HepG2 (cell line): ENCODE results near the gene NAALADL1. TPM values are rescaled to one million over a fixed set of nuclear protein-coding genes. Genes with fewer than 3 reads are reported as not detected.
A peak's percentile ranks its signal among the peaks of the same experiment; 100 is the strongest.

Experiments used
- HMG20B ChIP-seq: conservative IDR thresholded peaks from 2 replicates; pipeline ENCODE4 v1.6.1; 2016; ENCODE audit warnings: missing genetic modification reagents, missing compliant biosample characterization
- HOXA3 ChIP-seq: sonication (generic); formaldehyde crosslinking; IDR thresholded peaks from 2 replicates; pipeline ENCODE4 v1.5.0; 2020; ENCODE audit warnings: missing genetic modification reagents
- POGZ ChIP-seq: sonication (generic); formaldehyde crosslinking; IDR thresholded peaks from 2 replicates; pipeline ENCODE4 v1.4.0; 2020; ENCODE audit warnings: mild to moderate bottlenecking, missing genetic modification reagents
- SOX5 ChIP-seq: IDR thresholded peaks from 2 replicates; pipeline ENCODE4 v1.6.1; 2016; ENCODE audit warnings: borderline replicate concordance
- SP140L ChIP-seq: sonication (generic); formaldehyde crosslinking; IDR thresholded peaks from 2 replicates; pipeline ENCODE4 v1.4.0; 2020; ENCODE audit warnings: missing genetic modification reagents, borderline replicate concordance
- SP2 ChIP-seq: sonication (generic); formaldehyde crosslinking; IDR thresholded peaks from 2 replicates; pipeline ENCODE4 v1.5.1; 2020; ENCODE audit warnings: mild to moderate bottlenecking, missing genetic modification reagents
- SRSF9 ChIP-seq: fragments of 200-400 bp; formaldehyde crosslinking; IDR thresholded peaks from 2 replicates; pipeline ENCODE4 v1.6.1; 2018; ENCODE audit warnings: borderline replicate concordance, mild to moderate bottlenecking, low read depth, low read length; ENCODE audit not compliant: insufficient read depth, poor library complexity, severe bottlenecking
- TARDBP ChIP-seq: sonication (generic); formaldehyde crosslinking; IDR thresholded peaks from 2 replicates; pipeline ENCODE4 v1.8.0; 2022; ENCODE audit warnings: mild to moderate bottlenecking, missing genetic modification reagents
- ZNF224 ChIP-seq: sonication (generic); formaldehyde crosslinking; IDR thresholded peaks from 2 replicates; pipeline ENCODE4 v1.5.0; 2020; ENCODE audit warnings: mild to moderate bottlenecking, missing genetic modification reagents
- ZNF430 ChIP-seq: sonication (generic); formaldehyde crosslinking; IDR thresholded peaks from 2 replicates; pipeline ENCODE4 v1.9.0; 2021; ENCODE audit warnings: mild to moderate bottlenecking, missing genetic modification reagents
- ZSCAN21 ChIP-seq: sonication (generic); formaldehyde crosslinking; IDR thresholded peaks from 2 replicates; pipeline ENCODE4 v1.8.0; 2022; ENCODE audit warnings: mild to moderate bottlenecking, missing genetic modification reagents, moderate library complexity, borderline replicate concordance
- polyA plus RNA-seq, 8 experiments: library from polyadenylated mRNA; depleted of rRNA in 3 of 8; stranded (reverse) in 7 of 8; unstranded in 1 of 8; fragments of >200 nt; fragmentation: Illumina TruSeq in 4 of 8; extraction: Trizol in 4 of 8; gene quantifications; 2 replicates each; pipeline versions ENCODE4 v1.2.1 to v1.2.3, GENCODE V29; 2011 to 2016; ENCODE audit warnings: low read depth in 4 of 8, missing spikeins in 1 of 8, mixed read lengths in 1 of 8; ENCODE audit not compliant: insufficient read depth in 1 of 8
- total RNA-seq, 5 experiments: library from RNA; depleted of rRNA; stranded (reverse); fragments of >200 nt; fragmentation: Illumina TruSeq; extraction: Trizol; gene quantifications; 2 replicates each; pipeline ENCODE4 v1.2.3, GENCODE V29; 2016; ENCODE audit warnings: low read depth in 1 of 5
- TF ChIP-seq, protein P1 (sequence below): sonication (generic); formaldehyde crosslinking; IDR thresholded peaks from 2 replicates; pipeline ENCODE4 v1.5.0; 2020; ENCODE audit warnings: mild to moderate bottlenecking, missing genetic modification reagents, borderline replicate concordance
- TF ChIP-seq, protein P2 (sequence below): sonication (generic); formaldehyde crosslinking; IDR thresholded peaks from 2 replicates; pipeline ENCODE4 v1.8.0; 2022; ENCODE audit warnings: mild to moderate bottlenecking, missing genetic modification reagents, borderline replicate concordance
- TF ChIP-seq, protein P3 (sequence below): sonication (generic); formaldehyde crosslinking; IDR thresholded peaks from 2 replicates; pipeline ENCODE4 v1.4.0; 2020; ENCODE audit warnings: missing genetic modification reagents
- TF ChIP-seq, protein P4 (sequence below): sonication (generic); formaldehyde crosslinking; IDR thresholded peaks from 2 replicates; pipeline ENCODE4 v1.4.0; 2020; ENCODE audit warnings: missing genetic modification reagents

Gene NAALADL1
- total and polyA plus RNA-seq, 2 of the 13 experiments (the other 11 are each of a cell fraction or from before 2014, with no cell fraction given) = 9.3 to 33.9 TPM

DNA sequence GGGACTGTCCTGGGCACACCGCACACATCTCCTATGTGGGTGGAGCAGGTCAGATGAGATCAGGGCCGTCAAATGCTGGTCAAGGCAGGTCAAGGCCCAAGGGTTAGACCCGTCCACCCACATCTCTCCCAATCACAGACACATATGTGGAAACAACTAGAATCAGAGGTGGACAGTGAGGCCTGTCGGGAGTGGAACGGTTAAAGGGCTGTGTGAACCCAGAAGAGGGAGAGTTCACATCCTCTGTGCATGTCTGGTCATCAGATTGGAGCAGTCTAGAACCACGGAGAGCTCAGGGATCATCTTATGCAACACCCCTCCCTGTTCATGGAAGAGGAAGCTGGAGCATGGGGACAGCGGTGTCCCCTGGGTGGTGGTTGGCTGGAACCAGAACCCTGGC lies 38.5 kb downstream of the NAALADL1 start (continued):
- TF ChIP-seq, protein P1, sequence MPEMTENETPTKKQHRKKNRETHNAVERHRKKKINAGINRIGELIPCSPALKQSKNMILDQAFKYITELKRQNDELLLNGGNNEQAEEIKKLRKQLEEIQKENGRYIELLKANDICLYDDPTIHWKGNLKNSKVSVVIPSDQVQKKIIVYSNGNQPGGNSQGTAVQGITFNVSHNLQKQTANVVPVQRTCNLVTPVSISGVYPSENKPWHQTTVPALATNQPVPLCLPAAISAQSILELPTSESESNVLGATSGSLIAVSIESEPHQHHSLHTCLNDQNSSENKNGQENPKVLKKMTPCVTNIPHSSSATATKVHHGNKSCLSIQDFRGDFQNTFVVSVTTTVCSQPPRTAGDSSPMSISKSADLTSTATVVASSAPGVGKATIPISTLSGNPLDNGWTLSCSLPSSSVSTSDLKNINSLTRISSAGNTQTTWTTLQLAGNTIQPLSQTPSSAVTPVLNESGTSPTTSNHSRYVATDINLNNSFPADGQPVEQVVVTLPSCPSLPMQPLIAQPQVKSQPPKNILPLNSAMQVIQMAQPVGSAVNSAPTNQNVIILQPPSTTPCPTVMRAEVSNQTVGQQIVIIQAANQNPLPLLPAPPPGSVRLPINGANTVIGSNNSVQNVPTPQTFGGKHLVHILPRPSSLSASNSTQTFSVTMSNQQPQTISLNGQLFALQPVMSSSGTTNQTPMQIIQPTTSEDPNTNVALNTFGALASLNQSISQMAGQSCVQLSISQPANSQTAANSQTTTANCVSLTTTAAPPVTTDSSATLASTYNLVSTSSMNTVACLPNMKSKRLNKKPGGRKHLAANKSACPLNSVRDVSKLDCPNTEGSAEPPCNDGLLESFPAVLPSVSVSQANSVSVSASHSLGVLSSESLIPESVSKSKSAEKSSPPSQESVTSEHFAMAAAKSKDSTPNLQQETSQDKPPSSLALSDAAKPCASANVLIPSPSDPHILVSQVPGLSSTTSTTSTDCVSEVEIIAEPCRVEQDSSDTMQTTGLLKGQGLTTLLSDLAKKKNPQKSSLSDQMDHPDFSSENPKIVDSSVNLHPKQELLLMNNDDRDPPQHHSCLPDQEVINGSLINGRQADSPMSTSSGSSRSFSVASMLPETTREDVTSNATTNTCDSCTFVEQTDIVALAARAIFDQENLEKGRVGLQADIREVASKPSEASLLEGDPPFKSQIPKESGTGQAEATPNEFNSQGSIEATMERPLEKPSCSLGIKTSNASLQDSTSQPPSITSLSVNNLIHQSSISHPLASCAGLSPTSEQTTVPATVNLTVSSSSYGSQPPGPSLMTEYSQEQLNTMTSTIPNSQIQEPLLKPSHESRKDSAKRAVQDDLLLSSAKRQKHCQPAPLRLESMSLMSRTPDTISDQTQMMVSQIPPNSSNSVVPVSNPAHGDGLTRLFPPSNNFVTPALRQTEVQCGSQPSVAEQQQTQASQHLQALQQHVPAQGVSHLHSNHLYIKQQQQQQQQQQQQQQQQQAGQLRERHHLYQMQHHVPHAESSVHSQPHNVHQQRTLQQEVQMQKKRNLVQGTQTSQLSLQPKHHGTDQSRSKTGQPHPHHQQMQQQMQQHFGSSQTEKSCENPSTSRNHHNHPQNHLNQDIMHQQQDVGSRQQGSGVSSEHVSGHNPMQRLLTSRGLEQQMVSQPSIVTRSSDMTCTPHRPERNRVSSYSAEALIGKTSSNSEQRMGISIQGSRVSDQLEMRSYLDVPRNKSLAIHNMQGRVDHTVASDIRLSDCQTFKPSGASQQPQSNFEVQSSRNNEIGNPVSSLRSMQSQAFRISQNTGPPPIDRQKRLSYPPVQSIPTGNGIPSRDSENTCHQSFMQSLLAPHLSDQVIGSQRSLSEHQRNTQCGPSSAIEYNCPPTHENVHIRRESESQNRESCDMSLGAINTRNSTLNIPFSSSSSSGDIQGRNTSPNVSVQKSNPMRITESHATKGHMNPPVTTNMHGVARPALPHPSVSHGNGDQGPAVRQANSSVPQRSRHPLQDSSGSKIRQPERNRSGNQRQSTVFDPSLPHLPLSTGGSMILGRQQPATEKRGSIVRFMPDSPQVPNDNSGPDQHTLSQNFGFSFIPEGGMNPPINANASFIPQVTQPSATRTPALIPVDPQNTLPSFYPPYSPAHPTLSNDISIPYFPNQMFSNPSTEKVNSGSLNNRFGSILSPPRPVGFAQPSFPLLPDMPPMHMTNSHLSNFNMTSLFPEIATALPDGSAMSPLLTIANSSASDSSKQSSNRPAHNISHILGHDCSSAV (CRISPR knock-in tag) = no peak
- TF ChIP-seq SOX5 (CRISPR knock-in tag) (no peak), SP140L (CRISPR knock-in tag) (no peak), SP2 (no peak), ZNF224 (CRISPR knock-in tag) (no peak), POGZ (CRISPR knock-in tag) (no peak), HMG20B (0 out of 2 replicates have a peak, but pooled peaks have one; percentile 20), HOXA3 (0 out of 2 replicates have a peak, but pooled peaks have one; percentile 21), ZSCAN21 (CRISPR knock-in tag) (no peak), SRSF9 (no peak), TARDBP (CRISPR knock-in tag) (no peak), ZNF430 (CRISPR knock-in tag) (0 out of 2 replicates have a peak, but pooled peaks have one; percentile 41)
- TF ChIP-seq, protein P2, sequence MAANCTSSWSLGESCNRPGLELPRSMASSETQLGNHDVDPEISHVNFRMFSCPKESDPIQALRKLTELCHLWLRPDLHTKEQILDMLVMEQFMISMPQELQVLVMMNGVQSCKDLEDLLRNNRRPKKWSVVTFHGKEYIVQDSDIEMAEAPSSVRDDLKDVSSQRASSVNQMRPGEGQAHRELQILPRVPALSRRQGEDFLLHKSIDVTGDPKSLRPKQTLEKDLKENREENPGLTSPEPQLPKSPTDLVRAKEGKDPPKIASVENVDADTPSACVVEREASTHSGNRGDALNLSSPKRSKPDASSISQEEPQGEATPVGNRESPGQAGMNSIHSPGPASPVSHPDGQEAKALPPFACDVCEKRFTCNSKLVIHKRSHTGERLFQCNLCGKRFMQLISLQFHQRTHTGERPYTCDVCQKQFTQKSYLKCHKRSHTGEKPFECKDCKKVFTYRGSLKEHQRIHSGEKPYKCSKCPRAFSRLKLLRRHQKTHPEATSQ (CRISPR knock-in tag) = no peak
- TF ChIP-seq, protein P3, sequence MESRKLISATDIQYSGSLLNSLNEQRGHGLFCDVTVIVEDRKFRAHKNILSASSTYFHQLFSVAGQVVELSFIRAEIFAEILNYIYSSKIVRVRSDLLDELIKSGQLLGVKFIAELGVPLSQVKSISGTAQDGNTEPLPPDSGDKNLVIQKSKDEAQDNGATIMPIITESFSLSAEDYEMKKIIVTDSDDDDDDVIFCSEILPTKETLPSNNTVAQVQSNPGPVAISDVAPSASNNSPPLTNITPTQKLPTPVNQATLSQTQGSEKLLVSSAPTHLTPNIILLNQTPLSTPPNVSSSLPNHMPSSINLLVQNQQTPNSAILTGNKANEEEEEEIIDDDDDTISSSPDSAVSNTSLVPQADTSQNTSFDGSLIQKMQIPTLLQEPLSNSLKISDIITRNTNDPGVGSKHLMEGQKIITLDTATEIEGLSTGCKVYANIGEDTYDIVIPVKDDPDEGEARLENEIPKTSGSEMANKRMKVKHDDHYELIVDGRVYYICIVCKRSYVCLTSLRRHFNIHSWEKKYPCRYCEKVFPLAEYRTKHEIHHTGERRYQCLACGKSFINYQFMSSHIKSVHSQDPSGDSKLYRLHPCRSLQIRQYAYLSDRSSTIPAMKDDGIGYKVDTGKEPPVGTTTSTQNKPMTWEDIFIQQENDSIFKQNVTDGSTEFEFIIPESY (CRISPR knock-in tag) = peak; percentile 29
- TF ChIP-seq, protein P4, sequence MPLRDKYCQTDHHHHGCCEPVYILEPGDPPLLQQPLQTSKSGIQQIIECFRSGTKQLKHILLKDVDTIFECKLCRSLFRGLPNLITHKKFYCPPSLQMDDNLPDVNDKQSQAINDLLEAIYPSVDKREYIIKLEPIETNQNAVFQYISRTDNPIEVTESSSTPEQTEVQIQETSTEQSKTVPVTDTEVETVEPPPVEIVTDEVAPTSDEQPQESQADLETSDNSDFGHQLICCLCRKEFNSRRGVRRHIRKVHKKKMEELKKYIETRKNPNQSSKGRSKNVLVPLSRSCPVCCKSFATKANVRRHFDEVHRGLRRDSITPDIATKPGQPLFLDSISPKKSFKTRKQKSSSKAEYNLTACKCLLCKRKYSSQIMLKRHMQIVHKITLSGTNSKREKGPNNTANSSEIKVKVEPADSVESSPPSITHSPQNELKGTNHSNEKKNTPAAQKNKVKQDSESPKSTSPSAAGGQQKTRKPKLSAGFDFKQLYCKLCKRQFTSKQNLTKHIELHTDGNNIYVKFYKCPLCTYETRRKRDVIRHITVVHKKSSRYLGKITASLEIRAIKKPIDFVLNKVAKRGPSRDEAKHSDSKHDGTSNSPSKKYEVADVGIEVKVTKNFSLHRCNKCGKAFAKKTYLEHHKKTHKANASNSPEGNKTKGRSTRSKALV = no peak
